Esophagus squamous epithelium (tissue), 5 donors: Measurements from ENCODE around the gene MCRIP1. TPM values are rescaled to one million over a fixed set of nuclear protein-coding genes. Genes with fewer than 3 reads are reported as not detected.

Experiments used
- DNase-seq: peaks from one replicate; lab custom pipeline; 2025; lab: John Stamatoyannopoulos, UW
- H3K27ac ChIP-seq, 4 donors: fragments of 200-600 bp; sonication (generic); one replicate each; pipeline ENCODE4 v1.5.1; 2016 to 2019; ENCODE audit warnings: mild to moderate bottlenecking in 1 of 4
- H3K27me3 ChIP-seq, 4 donors: fragments of 200-600 bp; sonication (generic); 1 replicate in 3 of 4; 2 replicates in 1 of 4; pipeline versions ENCODE4 v1.5.1 to v1.6.0; 2017 to 2021; ENCODE audit warnings: antibody characterized with exemption in 1 of 4
- H3K36me3 ChIP-seq, 3 donors: fragments of 200-600 bp; sonication (generic); one replicate each; pipeline ENCODE4 v1.5.1; 2016 to 2019
- H3K4me1 ChIP-seq, 3 donors: fragments of 200-600 bp; sonication (generic); one replicate each; pipeline ENCODE4 v1.5.1; 2017 to 2019
- H3K4me3 ChIP-seq, 4 donors: fragments of 200-600 bp; sonication (generic); 1 replicate in 3 of 4; 2 replicates in 1 of 4; pipeline ENCODE4 v1.5.1; 2016 to 2019; ENCODE audit warnings: mild to moderate bottlenecking in 2 of 4, moderate library complexity in 1 of 4
- H3K9me3 ChIP-seq, 3 donors: fragments of 200-600 bp; sonication (generic); one replicate each; pipeline ENCODE4 v1.5.1; 2016 to 2019
- POLR2A ChIP-seq, 4 donors: fragments of 450-650 bp; IDR thresholded peaks; one replicate each; pipeline ENCODE4 v1.6.1; 2017; ENCODE audit warnings: antibody characterized with exemption in 4 of 4, mild to moderate bottlenecking in 4 of 4, moderate library complexity in 3 of 4
- WGBS, 2 donors: methylation state at CpG; one replicate each; pipeline ENCODE4 v1.1.5; 2018; 5-methylcytosine and 5-hydroxymethylcytosine counted together
- intact Hi-C: fragments of 100-400 bp; cut with DNase I; formaldehyde crosslinking; loops from one replicate; pipeline ENCODE4 v1.15.0; 2022
- total RNA-seq, 4 donors: library from RNA; depleted of rRNA; stranded (reverse); fragments of >200 nt; gene quantifications; one replicate each; pipeline ENCODE4 v1.1.0, GENCODE V29; 2016
- TF ChIP-seq, protein P1 (sequence below), 6 experiments: fragments of 450-650 bp in 4 of 6; fragments of 200-600 bp in 2 of 6; sonication (generic) in 2 of 6; IDR thresholded peaks; one replicate each; pipeline ENCODE4 v1.5.1; 2016 to 2019; ENCODE audit warnings: antibody characterized with exemption in 6 of 6, mild to moderate bottlenecking in 4 of 6, moderate library complexity in 4 of 6
- donor health status: DM: yes; HTN: yes; CAD: no.

MCRIP1 gene
- total RNA-seq, 4 donors from 2014 or later, result 8.7 to 28.0 (median 13.2) TPM

DNA sequence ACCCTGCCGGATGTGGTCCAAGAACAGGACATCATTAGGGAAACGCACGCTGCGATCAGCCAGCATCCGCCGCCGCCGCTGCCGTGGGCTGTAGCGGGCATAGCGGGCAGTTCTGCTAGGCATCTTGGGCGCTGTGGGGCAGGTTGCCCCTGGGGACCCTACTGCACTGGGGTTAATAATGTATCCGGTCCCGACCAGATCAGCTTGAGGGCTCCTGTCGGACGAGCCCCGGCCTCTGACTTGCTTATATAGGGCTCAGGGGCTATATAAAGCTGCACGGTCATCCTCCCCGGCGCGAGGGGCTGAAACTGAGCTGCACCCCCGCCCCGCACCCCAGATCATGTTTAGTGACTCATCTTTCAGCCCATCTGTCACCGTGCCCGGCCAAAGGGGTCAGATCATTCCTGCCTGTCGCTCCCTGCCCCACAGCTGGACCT is 1.8 kb upstream of the MCRIP1 start, which contains the start of gene PPP1R27:
PPP1R27 (minus strand) TSS at position 220 of the 437 bp plus-strand sequence; CDS start at position 123, 97 bp downstream.
- 79% methylated on average over 15 of the region's 26 CpGs; no CpG with 5 or more reads in 1 of the 2 donors for WGBS, 2 donors
- TF ChIP-seq, protein P1, sequence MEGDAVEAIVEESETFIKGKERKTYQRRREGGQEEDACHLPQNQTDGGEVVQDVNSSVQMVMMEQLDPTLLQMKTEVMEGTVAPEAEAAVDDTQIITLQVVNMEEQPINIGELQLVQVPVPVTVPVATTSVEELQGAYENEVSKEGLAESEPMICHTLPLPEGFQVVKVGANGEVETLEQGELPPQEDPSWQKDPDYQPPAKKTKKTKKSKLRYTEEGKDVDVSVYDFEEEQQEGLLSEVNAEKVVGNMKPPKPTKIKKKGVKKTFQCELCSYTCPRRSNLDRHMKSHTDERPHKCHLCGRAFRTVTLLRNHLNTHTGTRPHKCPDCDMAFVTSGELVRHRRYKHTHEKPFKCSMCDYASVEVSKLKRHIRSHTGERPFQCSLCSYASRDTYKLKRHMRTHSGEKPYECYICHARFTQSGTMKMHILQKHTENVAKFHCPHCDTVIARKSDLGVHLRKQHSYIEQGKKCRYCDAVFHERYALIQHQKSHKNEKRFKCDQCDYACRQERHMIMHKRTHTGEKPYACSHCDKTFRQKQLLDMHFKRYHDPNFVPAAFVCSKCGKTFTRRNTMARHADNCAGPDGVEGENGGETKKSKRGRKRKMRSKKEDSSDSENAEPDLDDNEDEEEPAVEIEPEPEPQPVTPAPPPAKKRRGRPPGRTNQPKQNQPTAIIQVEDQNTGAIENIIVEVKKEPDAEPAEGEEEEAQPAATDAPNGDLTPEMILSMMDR (IDR thresholded peaks at IDR 0.05), result no peak
- no peak for TF ChIP-seq POLR2A (IDR thresholded peaks at IDR 0.05)
- Histone ChIP-seq H3K4me1 (peaks cover 24 to 61% (median 29%) of the 10 kb centered on the region in 3 donors), H3K27ac (peak within 1 kb of the TSS; percentile 88 to 95 (median 90)), H3K36me3 (no peaks in the 10 kb centered on the region), H3K4me3 (peak within 1 kb of the TSS in 3 of 4 donors; percentile 62 to 95 (median 79)), H3K27me3 (no peaks in the 10 kb centered on the region), H3K9me3 (no peaks in the 10 kb centered on the region)
- intact Hi-C loops, result no loop called here
- no peak for DNase-seq

DNA sequence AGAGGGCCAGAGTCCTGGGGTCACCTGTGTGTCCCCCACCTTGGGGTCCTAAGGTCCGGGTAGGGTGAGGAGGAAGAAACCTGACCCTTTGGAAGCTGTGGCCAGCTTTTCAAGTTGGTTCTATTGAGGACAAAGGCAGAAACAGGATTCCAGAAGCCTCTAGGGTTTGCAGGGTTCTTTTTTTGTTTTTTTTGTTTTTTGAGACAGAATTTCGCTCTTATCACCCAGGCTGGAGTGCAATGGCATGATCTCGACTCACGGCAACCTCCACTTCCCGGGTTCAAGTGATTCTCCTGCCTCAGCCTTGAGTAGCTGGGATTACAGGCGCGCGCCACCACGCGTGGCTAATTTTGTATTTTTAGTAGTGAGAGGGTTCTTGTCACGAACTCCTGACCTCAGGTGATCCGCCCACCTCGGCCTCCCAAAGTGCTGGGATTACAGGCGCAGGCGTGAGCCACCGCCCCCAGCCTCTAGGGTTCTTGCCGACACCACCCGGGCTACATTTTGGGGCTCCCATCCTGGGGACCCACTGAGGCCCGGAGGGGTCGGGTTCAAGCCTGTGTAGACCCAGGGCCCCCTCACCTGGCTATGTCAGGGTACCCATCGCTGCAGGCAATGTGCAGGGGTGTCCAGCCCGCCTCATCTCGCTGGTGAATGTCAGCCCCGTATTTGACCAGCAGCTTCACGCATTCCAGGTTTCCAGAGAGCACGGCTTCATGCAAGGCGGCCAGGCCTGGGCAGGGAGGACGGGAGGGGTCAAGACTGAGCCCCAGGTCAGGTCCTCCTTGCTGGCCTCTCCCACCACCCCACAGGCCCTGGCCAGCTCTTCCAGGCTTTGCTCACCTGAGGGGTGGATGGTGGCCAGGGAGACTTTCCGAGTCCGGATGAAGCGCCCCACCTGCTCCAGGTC is 1.1 kb upstream of the MCRIP1 start:
- TF ChIP-seq, protein P1 (IDR thresholded peaks at IDR 0.05), result no peak
- no peak for TF ChIP-seq POLR2A (IDR thresholded peaks at IDR 0.05)
- Histone ChIP-seq H3K27ac (peak overlapping the region; percentile 88 to 95 (median 90)), H3K27me3 (no peaks in the 10 kb centered on the region), H3K9me3 (no peaks in the 10 kb centered on the region), H3K4me1 (peaks cover 29 to 61% (median 29%) of the 10 kb centered on the region in 3 donors), H3K4me3 (peak overlapping the region; percentile 47 to 95 (median 70)), H3K36me3 (no peaks in the 10 kb centered on the region)
- WGBS, 2 donors, result 70 to 85% methylated on average over 20 to 21 of the region's 31 CpGs
- intact Hi-C loops, result no loop called here
- DNase-seq, result no peak

DNA sequence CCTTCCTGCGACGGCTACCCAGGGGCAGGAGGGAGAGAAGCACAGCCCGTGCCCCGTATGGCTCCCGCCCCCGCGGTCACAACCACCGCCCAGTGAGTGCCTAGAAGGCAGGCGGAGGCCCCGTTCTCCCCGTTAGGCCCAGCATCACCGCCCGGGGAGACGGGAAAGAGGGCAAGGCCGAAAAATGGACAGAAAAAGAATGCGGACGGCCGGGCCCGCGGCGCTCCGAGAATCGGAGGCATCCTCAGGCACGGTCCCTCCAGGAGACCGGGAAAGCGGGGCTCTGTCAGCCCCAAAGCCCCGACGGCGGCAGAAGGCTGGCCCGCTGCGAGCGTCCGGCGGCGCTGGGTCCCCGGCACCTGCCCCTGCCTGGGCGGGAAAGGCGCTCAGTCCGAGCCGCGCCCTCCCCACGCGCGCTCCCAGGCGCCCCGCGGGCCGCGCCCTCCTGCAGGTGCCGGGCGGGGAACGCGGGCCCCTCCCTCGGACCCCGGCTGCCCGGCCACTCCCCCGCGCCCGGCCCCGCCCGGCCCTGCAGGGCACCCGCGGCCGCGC is 407 bp downstream of the MCRIP1 start:
- Histone ChIP-seq H3K4me1 (peaks cover 32 to 68% (median 34%) of the 10 kb centered on the region in 3 donors), H3K4me3 (peak overlapping the region; percentile 45 to 95 (median 76)), H3K27me3 (no peaks in the 10 kb centered on the region), H3K36me3 (no peaks in the 10 kb centered on the region), H3K27ac (peak overlapping the region; percentile 88 to 95 (median 90)), H3K9me3 (no peaks in the 10 kb centered on the region)
- no peak for DNase-seq
- WGBS, 2 donors, result 2% methylated on average over 9 to 11 of the region's 65 CpGs
- TF ChIP-seq POLR2A (IDR thresholded peaks at IDR 0.05), result peak in 1 of 4 donors; percentile 44
- TF ChIP-seq, protein P1 (IDR thresholded peaks at IDR 0.05), result no peak
- intact Hi-C loops, result no loop called here

DNA sequence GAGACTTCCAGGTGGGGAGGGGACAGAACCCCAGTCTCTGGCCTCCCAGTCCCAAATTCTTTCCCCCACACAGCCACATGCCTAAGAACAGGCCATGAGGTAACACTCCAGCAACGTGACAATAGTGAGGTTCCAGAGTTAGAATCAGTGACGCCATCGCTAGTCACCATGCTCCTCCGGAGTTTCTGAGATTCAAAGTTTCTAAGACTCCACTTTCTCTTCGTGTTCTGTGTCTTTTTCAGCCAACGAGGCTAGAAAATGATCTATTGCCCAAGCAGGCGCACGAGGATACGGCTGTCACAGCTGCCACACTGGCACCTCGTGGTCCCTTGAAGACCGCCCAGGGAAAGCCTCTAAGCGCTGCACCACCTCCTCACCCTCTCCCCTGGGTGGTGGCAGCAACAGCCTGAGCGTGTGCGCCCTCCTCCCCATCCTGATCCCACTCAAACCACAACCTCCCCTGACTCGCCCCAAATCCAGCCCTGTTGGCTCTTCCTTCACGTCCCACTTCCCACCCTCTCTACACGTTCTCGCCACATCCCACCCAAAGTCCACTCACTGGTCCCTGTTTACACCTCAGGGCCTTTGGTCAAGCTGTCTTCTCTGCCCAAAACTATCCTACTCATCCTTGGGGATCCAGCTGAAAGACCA is 1.0 kb downstream of the MCRIP1 start:
- no peaks in the 10 kb centered on the region for H3K36me3 ChIP-seq
- TF ChIP-seq, protein P1 (IDR thresholded peaks at IDR 0.05), result no peak
- no peak for TF ChIP-seq POLR2A (IDR thresholded peaks at IDR 0.05)
- no peaks in the 10 kb centered on the region for H3K27me3 ChIP-seq
- 13 to 15% methylated on average over 17 to 18 of the region's 18 CpGs for WGBS, 2 donors
- intact Hi-C loops, result no loop called here
- DNase-seq, result no peak
- no peaks in the 10 kb centered on the region for H3K9me3 ChIP-seq
- H3K27ac ChIP-seq, result peak overlapping the region; percentile 88 to 95 (median 90)
- H3K4me1 ChIP-seq, result peaks cover 32 to 68% (median 34%) of the 10 kb centered on the region in 3 donors
- peak overlapping the region; percentile 45 to 95 (median 76) for H3K4me3 ChIP-seq
